COR-L47 (cell line): ENCODE data around the gene RAB1B.

ENCODE experiments used
- DNase-seq: peaks from one replicate; lab custom pipeline; 2025; lab: John Stamatoyannopoulos, UW

RAB1B gene

DNA sequence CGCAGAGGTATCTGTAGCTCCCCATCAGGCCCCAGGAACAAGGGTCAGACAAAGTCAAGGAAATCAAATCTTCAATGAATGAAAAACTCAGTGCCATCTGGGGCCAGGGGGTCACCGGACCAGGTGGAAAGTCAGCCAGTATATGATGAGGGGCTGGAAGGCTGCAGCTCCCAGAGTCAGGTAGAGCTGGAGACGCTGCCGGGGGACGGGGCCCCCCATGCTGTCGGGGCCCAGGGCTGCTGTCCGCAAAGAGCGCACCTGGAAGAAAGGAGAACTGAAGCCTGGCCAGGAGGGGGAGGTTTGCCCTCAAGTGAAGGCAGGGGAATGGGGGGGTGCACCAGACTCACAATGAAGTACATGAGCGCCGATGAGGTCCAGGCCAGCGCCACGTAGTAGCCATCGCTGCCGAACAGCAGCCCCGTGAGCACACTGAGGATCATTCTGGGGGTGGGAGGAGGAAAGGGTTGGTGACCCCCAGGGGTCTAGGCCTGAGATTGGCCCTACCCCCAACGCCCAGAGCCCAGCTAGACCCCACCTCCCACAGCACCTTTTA is 16.2 kb downstream of the RAB1B start:
- no peak for DNase-seq

DNA sequence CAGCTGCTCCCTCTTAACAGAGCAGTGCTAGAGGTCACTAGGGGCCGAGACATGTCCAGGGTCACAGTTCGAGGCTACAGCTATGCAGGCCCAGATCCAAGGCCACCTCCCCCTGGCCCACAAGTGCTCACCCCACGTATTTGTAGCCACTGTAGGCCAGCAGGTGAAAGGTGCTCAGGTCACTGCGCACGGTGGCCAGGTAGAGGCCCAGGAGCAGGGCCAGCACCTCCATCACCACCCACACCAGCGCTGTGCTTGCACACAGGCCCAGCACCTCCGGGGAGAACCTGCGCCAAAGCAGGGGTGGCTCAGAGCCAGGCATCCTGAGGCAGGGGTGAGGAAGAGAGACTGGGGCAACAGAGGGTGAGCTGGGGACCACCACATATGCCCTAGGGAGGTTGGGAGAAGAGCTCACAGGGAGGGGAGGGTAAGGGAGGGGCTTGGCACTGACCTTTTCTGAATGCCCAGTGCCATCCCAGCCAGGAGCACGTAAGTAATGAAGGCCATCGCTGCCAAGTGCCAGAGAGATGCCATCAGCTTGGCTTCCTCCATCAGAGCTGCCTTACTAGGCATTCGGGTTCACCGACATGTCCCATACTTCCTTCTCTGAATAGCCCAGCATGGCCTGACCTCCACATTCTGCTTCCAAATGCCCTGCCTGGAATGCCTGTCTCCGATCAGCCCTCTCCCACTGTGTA is 17.0 kb downstream of the RAB1B start:
- DNase-seq = no peak

DNA sequence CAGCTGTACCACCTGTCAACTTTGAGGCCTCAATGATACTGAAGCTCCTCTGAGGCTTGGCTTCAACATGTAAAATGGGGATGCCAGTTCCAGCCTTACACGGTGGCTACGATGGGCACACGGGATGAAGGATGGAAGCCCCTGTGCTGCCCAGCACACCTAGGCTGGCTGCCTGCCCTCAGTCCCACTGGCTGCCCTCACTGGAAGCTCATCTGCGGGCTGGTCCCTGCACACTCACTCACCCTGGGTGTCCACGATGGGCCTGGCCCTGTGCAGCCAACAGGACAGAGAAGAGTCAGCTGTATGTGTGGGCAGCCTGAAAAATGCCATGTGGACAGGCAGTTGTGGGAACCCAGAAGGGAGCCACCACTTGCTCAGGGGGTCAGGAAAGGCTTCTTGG is 18.3 kb downstream of the RAB1B start:
- no peak for DNase-seq

DNA sequence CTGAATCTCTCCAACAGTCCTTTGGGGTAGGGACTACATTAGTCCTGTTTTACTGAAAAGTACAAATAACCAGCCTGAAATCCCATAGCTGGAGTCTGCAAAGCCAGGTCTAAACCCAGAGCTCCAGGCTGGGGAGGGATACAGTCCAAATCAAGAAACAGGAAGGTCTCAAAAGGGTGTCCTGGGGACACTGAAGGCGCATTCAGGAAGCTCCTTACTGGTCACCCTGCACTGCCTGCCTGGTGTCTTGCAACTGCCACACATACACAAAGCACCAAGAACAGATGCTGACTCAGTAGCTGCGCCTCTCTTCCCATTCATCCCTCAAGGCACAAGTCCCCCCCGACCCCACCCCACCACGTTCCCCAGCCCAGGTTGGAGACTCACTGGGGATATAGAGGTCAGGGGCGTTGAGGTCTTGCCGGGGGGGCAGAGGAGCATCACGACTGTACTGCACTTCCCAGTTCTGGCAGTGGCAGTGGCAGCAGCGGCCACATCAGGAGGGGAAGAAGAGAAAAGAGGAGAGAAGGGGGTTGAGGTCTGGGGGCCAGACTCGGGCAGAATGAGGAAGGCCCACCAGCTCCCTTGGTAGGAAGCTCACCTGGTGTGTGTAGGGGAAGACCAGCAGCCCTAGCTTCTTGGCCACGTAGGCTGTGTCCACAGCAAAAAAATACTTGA is 18.9 kb downstream of the RAB1B start:
- no peak for DNase-seq

DNA sequence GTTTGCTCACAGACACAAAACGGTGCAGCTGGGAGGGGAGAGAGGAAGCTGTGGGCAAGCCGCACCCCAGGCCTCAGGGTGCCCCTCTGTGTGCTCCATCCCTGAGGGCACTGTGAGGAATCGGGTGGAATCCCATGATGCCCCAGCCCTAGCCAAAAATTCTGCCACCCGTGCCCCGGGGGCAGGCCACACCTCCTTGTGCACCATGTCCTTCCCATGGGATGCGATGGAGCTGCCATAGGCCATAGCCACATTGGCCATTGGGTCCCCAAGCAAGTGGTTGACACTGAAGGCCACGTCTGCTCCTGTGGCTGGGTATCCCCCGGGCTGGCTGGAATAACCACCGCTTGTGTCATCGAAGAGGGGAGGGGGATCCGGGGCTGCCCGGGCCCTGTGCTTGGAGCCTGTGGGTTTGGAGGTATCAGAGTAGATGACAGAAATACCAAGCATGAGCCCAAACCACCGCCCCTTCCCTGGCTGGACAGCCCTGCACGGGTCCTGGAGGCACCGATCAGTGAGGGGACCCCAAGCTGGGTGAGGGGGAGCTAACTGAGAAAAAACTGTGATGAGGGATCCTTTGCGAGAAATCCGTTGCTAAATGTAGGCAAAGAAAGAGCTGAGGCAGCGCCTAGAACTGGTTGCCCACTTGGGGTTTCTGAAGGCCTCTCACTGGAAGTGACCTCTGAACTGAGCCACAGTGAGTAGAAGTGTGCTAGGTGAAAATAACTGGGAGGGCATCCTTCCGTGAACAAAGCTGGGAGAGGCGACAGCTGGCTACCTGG is 19.6 kb downstream of the RAB1B start:
- no peak for DNase-seq

DNA sequence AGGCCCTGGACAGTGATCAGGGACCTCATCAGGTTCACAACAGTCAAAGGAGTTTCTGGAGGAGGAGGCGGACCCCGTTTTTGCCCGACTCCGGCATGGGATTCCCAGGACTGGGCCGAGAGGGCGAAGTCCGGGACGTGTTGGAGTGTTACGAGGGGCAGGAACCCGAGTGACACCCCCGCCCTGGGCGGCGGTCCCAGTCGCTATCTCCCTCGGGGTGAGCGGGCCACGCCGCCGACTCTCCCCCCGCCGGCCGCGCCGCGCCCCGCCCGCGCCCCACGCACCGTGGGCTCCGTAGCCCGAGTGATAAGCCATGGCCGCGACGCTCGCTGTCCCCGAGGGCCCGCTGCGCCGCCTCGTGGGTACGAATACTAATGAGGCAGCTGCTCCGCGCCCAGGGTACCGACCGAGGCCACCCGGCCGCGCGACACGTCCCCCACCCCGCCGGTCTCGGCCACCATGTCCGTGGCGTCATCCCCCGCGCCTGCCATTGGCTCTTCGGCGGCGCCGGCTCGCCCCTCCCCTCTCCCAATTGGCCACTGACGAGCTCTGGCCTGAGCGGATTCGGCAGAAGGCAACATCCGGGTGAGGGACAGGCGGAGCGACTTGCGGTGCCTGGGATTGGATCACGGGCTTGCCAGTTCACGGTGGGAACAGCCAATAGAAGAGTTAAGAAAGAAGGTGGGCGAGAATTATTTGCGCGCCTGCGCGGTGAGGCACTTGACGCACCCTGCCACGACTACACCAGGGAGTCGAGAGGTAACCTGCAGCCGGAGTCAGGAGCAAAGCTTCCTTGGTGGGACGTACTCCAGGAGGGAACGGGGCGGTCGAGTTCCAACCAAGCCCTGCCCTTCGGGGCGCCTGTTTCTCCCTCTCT is 20.5 kb downstream of the RAB1B start, which contains the start of gene YIF1A:
TSS of gene YIF1A (minus strand) at position 473 of the 877 bp plus-strand sequence. CDS start at position 315, 158 bp downstream.
- peak; percentile 99 for DNase-seq

DNA sequence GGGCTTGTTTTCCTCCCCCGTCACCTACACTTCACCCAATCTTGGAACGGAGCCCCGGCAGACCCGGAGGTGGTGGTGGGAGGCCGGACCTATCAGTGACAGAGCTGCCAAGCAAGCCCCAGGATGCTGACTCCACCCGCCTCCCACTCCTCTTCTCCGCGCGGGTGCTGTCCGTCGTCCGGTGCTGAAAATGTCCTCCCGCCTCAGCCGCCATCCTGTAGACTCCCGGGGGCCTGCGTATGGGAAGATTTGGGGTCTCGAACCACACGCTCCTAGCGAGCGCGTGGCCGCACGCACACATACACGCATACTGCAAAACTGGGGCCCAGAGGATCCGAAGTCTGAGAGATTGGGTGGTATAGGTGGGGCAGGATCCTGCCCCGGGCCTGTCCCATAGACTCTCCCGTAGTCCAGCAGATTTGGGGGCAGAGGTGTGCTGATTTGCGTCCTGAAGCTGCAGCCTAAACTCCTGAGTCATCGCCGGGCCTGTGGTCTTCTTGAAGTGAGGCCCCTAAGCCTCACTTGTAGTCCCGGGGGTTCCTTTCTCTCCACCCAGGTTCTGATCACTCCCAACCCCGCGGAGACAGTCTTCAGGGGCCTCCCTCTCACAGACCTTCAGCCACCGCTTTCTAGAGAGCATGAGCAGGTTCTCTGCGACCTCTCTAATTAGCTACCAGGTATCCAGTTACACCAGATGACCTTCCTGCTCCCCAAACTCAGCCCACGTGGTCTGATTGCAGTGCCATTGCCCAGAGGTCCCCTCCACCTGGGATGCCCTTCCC is 21.3 kb downstream of the RAB1B start:
- peak; percentile 85 for DNase-seq

DNA sequence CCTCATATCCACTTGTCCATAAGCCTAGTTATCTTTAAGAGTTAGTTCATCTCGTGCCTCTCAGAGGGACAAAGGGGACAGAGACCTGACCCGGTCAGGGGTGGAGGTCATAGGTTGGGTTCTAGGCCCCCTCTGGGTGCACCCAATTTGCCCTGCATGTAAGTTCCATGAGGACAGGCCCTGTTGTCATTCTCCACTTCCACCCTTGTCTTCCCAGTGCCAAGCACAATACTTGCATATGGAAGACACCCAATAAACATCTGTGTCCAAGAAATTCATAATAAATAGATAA is 21.8 kb downstream of the RAB1B start:
- no peak for DNase-seq

DNA sequence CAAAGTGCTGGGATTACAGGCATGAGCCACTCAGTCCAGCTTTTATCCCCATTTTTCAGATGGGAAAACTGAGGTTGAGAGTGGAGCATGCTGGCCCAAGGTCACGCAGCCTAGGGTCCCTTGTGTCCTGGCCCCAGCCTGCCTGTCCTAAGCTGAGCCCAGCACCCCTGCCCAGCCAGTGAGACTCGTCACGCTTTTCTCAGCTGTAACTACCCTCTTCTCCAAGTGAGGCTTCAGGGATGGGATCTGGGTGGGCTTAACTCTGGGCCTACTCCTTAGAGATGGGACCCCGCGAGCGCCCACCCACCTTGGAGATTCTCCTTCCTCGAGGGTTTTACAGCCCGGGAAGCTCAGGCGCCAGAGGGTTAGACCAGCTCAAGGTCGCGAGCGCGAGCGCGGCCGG is 22.9 kb downstream of the RAB1B start:
- no peak for DNase-seq

DNA sequence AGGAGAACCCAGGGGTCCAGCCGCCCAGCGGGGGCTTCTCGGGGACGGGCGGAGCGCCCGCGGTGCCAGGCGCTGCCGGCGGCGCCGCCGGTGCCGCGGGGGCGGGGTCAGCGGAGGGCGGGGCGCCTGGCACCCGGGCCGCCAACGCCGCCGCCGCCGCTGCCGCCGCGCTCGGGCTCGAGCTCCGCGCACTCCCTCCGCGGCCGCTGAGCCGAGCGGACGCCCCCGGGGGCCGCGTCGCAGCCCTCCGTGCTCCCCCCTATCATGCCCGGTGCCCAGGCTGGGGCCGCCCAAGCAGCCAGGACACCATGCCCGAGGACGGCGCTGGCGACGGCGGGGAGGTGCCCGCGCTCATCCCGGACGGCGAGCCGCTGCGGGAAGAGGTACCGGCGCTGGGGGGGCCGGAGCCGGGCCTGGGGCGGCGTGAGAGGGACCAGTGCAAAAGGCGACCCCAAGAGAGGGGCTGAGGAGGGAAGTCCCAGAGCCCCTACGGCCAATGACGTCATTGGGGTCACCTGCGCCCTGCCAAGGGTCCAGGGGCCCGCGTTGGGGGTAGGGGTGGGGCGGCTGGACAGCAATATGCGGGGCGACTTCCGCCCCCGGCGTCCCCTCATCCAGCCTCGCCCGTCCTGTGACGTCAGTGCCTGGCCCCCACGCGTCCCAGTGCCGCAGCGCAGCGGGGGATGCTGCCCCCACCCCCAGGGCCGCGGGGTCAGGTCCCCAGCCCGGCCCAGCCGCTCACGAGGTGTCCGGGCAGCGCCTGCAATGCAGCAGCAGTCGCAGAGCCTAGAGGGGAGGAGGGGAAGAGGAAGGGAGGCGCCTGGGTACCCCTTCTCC is 23.5 kb downstream of the RAB1B start, which contains the start of gene TMEM151A:
TSS of gene TMEM151A (plus strand) at position 189 of the 837 bp plus-strand sequence. CDS start at position 309, 120 bp downstream.
- peak; percentile 46 for DNase-seq

DNA sequence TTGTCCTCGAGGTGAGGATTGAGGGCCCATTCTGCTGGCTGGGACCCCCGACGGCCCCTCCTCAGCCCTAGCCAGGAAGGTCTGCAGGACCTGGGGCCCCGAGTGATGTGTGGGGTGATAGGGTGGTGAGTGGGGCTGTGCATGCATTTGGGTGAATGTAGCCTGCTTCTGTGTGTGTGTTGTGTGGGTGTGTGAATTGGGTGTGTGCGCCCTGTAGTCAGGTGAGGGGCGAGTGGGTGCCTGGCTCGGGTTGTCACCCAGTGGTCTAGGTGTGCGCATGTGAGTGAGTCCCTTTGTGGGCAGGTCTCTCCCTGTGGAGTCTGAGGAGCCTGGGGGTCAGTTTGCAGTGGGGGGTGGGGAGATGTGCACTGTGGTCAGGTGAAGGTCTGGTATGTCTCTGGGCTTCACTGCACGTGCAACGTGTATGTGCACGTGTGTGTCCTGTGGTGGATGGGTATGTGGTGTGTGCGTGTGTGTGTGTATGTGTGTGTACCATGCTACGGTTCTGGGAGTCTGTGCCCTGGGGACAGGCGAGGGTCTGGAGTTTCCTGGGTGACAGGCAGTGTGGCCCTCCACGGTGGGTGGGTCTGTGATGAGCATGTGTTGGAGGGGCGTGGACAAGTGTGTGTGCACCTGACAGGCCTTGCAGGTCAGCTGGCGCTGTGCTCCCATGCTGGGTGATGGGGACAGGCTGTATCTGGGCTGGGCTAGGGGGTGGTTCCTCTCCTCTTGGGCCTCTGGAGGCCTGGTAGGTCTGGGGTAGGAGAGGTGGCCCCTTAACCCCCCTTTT is 24.3 kb downstream of the RAB1B start:
- no peak for DNase-seq

DNA sequence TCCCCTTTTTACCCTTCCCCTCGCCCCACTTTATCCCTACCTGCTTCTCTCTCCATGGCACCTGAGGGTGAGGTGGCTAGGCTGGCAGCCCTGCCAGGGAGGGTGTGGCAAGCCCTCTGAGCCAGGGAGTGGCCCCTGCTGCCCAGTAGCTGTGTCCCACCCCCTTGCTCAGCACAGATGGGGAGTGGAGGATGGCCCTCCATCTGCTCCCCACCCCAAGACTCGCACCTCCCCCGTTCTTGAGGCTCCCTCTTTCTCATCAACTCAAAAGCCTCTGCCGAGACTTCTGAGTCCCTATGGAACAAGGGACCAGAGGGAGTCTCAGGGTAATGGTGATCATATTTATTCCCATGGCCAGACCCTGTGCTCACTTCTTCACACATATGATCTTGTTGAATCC is 24.9 kb downstream of the RAB1B start:
- DNase-seq = no peak

DNA sequence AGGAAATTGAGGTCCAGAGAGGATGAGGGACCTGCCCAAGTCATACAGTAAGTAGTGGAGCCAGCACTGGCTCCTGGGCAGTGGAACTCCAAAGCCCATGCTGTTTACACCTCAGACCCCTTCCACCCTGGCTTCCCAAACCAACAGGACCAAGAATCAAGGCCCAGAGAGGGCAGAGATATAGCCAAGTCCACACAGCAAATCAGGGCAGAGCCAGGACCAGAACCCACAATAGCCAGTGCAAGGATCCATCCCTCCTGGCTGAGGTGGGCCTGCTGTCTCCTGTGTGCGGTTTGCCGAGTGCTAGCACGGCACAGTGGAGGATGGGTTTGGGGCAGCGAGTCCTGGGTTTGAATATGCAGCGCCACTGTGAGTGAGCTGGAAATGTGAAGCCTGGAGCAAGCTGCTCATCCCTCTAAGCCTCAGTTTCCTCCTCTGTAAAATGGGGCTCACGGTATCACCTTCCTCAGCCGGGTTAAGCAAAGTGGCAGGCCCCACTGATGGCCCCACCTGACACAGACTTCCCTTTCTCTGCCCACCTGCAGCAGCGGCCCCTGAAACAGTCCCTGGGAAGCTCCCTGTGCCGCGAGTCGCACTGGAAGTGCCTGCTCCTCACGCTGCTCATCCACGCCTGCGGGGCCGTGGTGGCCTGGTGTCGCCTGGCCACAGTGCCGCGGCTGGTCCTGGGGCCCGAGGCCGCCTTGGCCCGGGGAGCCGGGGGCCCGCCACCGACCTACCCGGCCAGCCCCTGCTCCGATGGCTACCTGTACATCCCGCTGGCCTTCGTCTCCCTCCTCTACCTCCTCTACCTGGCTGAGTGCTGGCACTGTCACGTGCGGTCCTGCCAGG is 25.6 kb downstream of the RAB1B start:
- DNase-seq = no peak

DNA sequence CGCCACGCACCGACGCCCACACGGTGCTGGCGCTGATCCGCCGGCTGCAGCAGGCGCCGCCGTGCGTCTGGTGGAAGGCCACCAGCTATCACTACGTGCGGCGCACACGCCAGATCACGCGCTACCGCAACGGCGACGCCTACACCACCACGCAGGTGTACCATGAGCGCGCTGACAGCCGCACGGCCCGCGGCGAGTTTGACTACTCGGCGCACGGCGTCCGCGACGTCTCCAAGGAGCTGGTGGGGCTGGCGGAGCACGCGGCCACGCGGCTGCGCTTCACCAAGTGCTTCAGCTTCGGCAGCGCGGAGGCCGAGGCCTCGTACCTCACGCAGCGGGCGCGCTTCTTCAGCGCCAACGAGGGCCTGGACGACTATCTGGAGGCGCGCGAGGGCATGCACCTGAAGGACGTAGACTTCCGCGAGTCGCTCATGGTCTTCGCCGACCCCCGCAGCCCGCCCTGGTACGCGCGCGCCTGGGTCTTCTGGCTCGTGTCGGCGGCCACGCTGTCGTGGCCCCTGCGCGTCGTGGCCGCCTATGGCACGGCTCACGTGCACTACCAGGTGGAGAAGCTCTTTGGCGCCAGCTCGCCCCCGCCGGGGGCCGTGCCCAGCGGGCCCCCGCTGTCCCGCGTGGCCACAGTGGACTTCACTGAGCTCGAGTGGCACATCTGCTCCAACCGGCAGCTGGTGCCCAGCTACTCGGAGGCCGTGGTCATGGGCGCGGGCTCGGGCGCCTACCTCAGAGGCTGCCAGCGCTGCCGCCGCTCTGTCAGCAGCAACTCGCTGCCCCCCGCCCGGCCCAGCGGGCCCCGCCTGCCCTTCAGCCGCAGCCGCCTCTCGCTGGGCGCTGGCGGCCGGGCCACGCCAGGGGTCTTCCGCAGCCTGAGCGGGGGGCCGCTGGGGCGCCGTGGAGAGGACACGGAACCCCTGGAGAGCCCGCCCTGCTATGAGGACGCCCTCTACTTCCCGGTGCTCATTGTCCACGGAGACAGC is 26.5 kb downstream of the RAB1B start:
- no peak for DNase-seq

DNA sequence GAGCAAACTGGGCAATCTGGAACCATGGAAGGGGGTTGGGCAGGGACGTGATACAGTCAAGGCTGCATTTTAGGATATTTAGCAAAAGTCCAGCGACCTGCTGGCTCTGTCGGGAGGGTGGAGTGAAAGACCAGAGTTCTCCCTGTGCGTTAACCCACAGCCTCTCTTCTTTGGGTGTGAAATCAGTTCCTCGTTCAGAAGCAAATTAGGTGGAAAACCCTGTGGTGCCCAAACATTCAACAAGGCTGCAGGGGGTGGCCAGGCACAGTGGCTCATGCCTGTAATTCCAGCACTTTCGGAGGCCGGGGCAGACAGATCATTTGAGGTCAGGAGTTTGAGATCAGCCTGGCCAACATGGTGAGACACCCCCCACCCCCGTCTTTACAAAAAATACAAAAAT is 29.2 kb downstream of the RAB1B start:
- no peak for DNase-seq

DNA sequence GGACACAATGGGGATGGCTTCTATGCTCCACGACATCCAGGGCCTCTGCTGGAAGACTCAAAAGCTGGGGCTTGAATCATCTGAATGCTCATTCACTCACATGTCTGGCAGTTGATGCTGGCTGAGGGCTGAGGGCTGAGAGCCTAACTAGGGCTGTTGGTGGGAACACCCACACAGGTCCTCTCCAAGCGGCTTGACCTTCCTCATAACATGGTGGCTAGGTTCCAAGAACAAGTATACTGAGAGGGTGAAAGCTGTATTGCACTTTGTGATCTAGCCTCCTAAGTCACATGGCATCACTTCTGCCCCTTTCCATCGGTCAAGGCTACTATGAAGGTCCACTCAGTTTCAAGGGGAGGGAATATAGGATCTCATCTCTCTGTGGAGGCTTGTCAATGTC is 30.7 kb downstream of the RAB1B start:
- DNase-seq = no peak

DNA sequence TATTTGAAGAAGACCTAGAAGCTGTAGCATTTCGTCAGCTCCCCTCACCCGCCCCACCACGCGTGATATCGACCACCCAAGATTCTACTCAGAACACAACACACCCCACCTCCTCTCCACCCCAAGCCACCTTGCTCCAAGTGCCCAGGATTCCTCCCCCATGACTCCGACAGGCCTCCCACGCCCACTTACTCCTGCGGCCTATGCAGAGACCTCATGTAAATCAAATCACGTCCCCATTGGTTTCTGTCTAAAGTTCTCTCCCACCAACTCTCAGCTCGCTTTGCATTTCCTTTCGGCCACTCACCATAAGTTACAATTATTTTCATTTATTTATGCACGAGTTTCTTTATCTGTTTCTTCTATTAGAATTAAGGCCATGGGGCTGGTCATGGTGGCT is 34.2 kb downstream of the RAB1B start:
- no peak for DNase-seq
